ENCODE measurements around the gene PDE8A.

The PDE8A gene

GRCh38 chr15:85048430-85048829 is 66.8 kb downstream of the PDE8A start:
- H2AFZ ChIP-seq (ENCODE audit: low read depth, low read length, severe bottlenecking): no peak overlapping the region
- no peak overlapping the region for H3K4me3 ChIP-seq (ENCODE audit: insufficient read depth, low read length, poor library complexity, severe bottlenecking)
- no peaks in the 10 kb centered on the region for H3K79me2 ChIP-seq (ENCODE audit: insufficient read depth, low read length)
- H3F3A ChIP-seq (ENCODE audit: insufficient read depth): no peaks in the 10 kb centered on the region
- no peak for TF ChIP-seq EZH2phosphoT487 (conservative IDR thresholded peaks at IDR 0.05; ENCODE audit: low read length)
- TF ChIP-seq CTCF (IDR thresholded peaks at IDR 0.05; ENCODE audit: insufficient read depth, low read length, poor library complexity, severe bottlenecking): no peak
- no peaks in the 10 kb centered on the region for H3K9me3 ChIP-seq (ENCODE audit: insufficient read depth, low read length)
- no peaks in the 10 kb centered on the region for H3K36me3 ChIP-seq (ENCODE audit: low read length)
- H4K20me1 ChIP-seq (ENCODE audit: low read depth, low read length): peaks cover 4% of the 10 kb centered on the region; the same call in 1 of the 2 replicates
- H3K9me2 ChIP-seq (replicated peaks; ENCODE audit: insufficient read depth, low read length): no peaks in the 10 kb centered on the region
- no peaks in the 10 kb centered on the region for H3K27me3 ChIP-seq (ENCODE audit: low read length)
- no peak overlapping the region for H3K9ac ChIP-seq (ENCODE audit: low read length)
- no peak overlapping the region for H3K4me2 ChIP-seq (ENCODE audit: low read depth, low read length, poor library complexity, severe bottlenecking)
- H3K27ac ChIP-seq (ENCODE audit: low read depth, low read length): no peak overlapping the region

- Histone ChIP-seq H3K79me2 (ENCODE audit: insufficient read depth, low read length) (no peaks in the 10 kb centered on the region), H3K9me2 (replicated peaks; ENCODE audit: insufficient read depth, low read length) (no peaks in the 10 kb centered on the region), H3K36me3 (ENCODE audit: low read length) (no peaks in the 10 kb centered on the region), H4K20me1 (ENCODE audit: low read depth, low read length) (no peaks in the 10 kb centered on the region; the same call in 1 of the 2 replicates), H2AFZ (ENCODE audit: low read depth, low read length, severe bottlenecking) (no peak overlapping the region), H3K4me2 (ENCODE audit: low read depth, low read length, poor library complexity, severe bottlenecking) (no peak overlapping the region), H3K27ac (ENCODE audit: low read depth, low read length) (no peak overlapping the region), H3F3A (ENCODE audit: insufficient read depth) (no peaks in the 10 kb centered on the region), H3K4me3 (ENCODE audit: insufficient read depth, low read length, poor library complexity, severe bottlenecking) (no peak overlapping the region), H3K9ac (ENCODE audit: low read length) (no peak overlapping the region), H3K27me3 (ENCODE audit: low read length) (no peaks in the 10 kb centered on the region), H3K9me3 (ENCODE audit: insufficient read depth, low read length) (no peaks in the 10 kb centered on the region)
- TF ChIP-seq EZH2phosphoT487 (conservative IDR thresholded peaks at IDR 0.05; ENCODE audit: low read length) (no peak), CTCF (IDR thresholded peaks at IDR 0.05; ENCODE audit: insufficient read depth, low read length, poor library complexity, severe bottlenecking) (no peak)
Measured at GRCh38 chr15:85049805-85050204, 68.1 kb downstream of the PDE8A start.

GRCh38 chr15:85059734-85060133 is 78.1 kb downstream of the PDE8A start:
- Histone ChIP-seq H3K27ac (ENCODE audit: low read depth, low read length) (no peak overlapping the region), H3K79me2 (ENCODE audit: insufficient read depth, low read length) (no peaks in the 10 kb centered on the region), H3K9ac (ENCODE audit: low read length) (no peak overlapping the region), H3K27me3 (ENCODE audit: low read length) (no peaks in the 10 kb centered on the region), H4K20me1 (ENCODE audit: low read depth, low read length) (no peaks in the 10 kb centered on the region), H3K4me3 (ENCODE audit: insufficient read depth, low read length, poor library complexity, severe bottlenecking) (no peak overlapping the region), H3F3A (ENCODE audit: insufficient read depth) (no peaks in the 10 kb centered on the region), H3K9me3 (ENCODE audit: insufficient read depth, low read length) (no peaks in the 10 kb centered on the region), H2AFZ (ENCODE audit: low read depth, low read length, severe bottlenecking) (no peak overlapping the region), H3K36me3 (ENCODE audit: low read length) (no peaks in the 10 kb centered on the region), H3K9me2 (replicated peaks; ENCODE audit: insufficient read depth, low read length) (no peaks in the 10 kb centered on the region), H3K4me2 (ENCODE audit: low read depth, low read length, poor library complexity, severe bottlenecking) (no peak overlapping the region)
- TF ChIP-seq EZH2phosphoT487 (conservative IDR thresholded peaks at IDR 0.05; ENCODE audit: low read length) (no peak), CTCF (IDR thresholded peaks at IDR 0.05; ENCODE audit: insufficient read depth, low read length, poor library complexity, severe bottlenecking) (no peak)
